ENCODE data around the gene TMBIM1.

GRCh38 chr2:218263817-218264641 is 28.3 kb downstream of the TMBIM1 start:
- TF ChIP-seq POLR2A (IDR thresholded peaks at IDR 0.05; ENCODE audit: low read depth, low read length) (no peak), CTCF (IDR thresholded peaks at IDR 0.05; ENCODE audit: extremely low read depth in 1 of 2, insufficient read depth in 1 of 2, low read depth in 1 of 2, low read length in 2 of 2) (peak in 1 of 2 donors; percentile 3), EZH2 (IDR thresholded peaks at IDR 0.05; ENCODE audit: borderline replicate concordance, low read depth, low read length, severe bottlenecking) (no peak), POLR2AphosphoS5 (IDR thresholded peaks at IDR 0.05; ENCODE audit: insufficient read depth, low read depth, low read length) (no peak), MYC (IDR thresholded peaks at IDR 0.05; ENCODE audit: low read depth, low read length) (no peak), GATA2 (IDR thresholded peaks at IDR 0.05; ENCODE audit: insufficient read depth, insufficient read length, low read depth, low read length) (no peak), MAX (IDR thresholded peaks at IDR 0.05; ENCODE audit: insufficient read depth, insufficient read length) (no peak)
